BE2C (cell line): ENCODE measurements around the gene TMEM200B.
"Not testable (repeated sequence)": the region's sequence is repeated elsewhere in the genome, so short reads cannot be mapped to it uniquely, and the experiment has no call there.

Experiments used
- DNase-seq: peaks from one replicate; pipeline ENCODE4 v3.0.0-alpha.2; 2020
- H3K27me3 ChIP-seq: fragments of 250-450 bp; sonication (Bioruptor Pico); 2 replicates; pipeline ENCODE4 v1.5.1; 2020; ENCODE audit warnings: mild to moderate bottlenecking
- H3K36me3 ChIP-seq: fragments of 250-450 bp; sonication (Bioruptor Pico); 2 replicates; pipeline ENCODE4 v1.5.1; 2020; ENCODE audit warnings: mild to moderate bottlenecking
- H3K4me1 ChIP-seq: fragments of 250-450 bp; sonication (Bioruptor Pico); 2 replicates; pipeline ENCODE4 v1.5.1; 2020
- H3K4me3 ChIP-seq: 2 replicates; pipeline ENCODE4 v1.5.1; 2011; ENCODE audit warnings: low read depth, low read length
- H3K9me3 ChIP-seq: fragments of 250-450 bp; sonication (Bioruptor Pico); 2 replicates; pipeline ENCODE4 v1.5.1; 2020
- TF ChIP-seq, protein P1 (sequence below): IDR thresholded peaks from 2 replicates; pipeline ENCODE4 v1.5.1; 2012; ENCODE audit warnings: mild to moderate bottlenecking, low read depth, low read length

Gene TMEM200B

DNA sequence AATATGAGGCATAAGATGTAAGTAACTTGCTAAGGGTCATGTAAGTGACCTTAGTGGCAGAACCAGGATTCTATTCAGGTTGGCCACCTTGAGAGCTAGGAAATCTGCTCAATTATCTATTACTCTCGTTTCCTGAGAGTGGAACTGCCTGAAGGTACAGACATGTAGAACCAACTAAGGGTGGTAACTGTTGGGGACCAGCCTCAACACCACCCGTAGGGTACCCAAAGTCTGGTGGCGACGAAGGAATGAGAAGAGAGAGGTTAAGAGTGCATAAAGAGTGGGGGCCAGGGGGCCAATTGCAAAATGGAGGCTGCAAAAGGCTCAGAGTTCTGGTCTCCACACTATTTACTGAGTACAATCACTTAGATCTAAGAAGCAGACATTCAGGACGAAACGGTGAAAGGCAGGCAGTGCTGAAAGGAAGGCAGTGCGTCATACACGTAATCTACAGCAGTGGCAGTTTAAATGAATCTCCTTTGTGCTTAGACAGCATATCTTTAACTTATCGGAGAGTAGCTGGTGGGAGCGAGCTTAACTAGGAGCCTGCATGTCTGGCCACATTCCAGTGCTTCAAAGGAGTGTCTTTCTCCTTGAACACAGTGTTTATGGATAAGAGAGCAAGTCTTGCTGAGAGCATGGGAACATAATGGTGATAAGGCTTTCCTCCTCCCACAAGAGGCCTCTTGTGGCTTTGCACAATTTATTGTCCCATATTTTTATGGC is 33.0 kb upstream of the TMEM200B start:
- Histone ChIP-seq H3K36me3 (peaks cover 52% of the 10 kb centered on the region), H3K4me1 (peaks cover 5% of the 10 kb centered on the region; the same call in 1 of the 2 replicates), H3K4me3 (no peak overlapping the region), H3K27me3 (no peaks in the 10 kb centered on the region), H3K9me3 (no peaks in the 10 kb centered on the region)
- TF ChIP-seq, protein P1, sequence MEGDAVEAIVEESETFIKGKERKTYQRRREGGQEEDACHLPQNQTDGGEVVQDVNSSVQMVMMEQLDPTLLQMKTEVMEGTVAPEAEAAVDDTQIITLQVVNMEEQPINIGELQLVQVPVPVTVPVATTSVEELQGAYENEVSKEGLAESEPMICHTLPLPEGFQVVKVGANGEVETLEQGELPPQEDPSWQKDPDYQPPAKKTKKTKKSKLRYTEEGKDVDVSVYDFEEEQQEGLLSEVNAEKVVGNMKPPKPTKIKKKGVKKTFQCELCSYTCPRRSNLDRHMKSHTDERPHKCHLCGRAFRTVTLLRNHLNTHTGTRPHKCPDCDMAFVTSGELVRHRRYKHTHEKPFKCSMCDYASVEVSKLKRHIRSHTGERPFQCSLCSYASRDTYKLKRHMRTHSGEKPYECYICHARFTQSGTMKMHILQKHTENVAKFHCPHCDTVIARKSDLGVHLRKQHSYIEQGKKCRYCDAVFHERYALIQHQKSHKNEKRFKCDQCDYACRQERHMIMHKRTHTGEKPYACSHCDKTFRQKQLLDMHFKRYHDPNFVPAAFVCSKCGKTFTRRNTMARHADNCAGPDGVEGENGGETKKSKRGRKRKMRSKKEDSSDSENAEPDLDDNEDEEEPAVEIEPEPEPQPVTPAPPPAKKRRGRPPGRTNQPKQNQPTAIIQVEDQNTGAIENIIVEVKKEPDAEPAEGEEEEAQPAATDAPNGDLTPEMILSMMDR: no peak
- peak; percentile 43 for DNase-seq

DNA sequence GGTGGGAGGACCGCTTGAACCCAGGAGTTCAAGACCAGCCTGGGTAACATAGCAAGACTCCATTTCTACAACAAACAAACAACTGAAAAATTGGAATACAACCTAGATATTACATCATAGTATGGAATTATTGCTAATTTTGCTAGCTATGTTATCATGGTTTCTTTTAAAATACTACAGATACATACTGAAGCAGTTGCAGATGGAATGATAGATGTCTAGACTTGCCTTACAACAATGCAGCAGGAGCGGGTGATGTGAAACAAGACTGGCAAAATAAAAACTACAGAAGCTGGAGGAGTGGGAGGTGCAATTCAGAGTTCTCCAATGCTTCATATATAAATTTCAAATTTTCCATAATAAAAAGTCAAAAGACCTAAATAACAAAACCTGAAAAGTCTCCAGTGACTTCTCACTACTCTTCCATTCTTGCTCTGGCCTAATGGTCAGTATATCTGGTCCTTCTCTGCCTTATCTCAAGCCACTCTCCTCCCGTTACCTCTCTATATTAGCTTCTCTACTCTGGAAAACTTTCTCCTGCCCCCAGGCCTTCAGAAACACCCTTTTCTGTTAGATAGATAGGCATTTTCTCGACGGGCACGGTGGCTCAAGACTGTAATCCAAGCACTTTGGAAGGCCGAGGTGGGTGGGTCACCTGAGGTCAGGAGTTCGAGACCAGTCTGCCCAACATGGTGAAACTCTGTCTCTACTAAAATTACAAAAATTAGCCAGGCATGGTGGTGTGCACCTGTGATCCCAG is 28.5 kb upstream of the TMEM200B start:
- Histone ChIP-seq H3K36me3 (peaks cover 76% of the 10 kb centered on the region), H3K9me3 (no peaks in the 10 kb centered on the region), H3K27me3 (no peaks in the 10 kb centered on the region), H3K4me1 (peaks cover 2% of the 10 kb centered on the region; the same call in 1 of the 2 replicates), H3K4me3 (no peak overlapping the region)
- TF ChIP-seq, protein P1: no peak
- no peak for DNase-seq

DNA sequence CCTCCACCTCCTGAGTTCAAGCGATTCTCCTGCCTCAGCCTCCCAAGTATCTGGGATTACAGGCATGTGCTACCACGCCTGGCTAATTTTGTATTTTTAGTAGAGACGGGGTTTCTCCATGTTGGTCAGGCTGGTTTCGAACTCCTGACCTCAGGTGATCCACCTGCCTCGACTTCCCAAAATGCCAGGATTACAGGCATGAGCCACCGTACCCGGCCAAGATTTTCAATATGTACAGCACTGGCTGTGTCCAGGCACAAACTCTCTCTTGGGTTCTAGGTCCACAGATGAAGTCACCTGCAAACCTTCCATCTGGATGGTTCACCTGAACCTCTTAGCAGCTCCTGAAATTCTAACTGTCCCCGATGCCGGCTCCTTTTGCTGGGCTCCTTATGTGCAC is 26.6 kb upstream of the TMEM200B start:
- not testable (repeated sequence) for DNase-seq, H3K4me1 ChIP-seq, H3K9me3 ChIP-seq, H3K4me3 ChIP-seq, H3K27me3 ChIP-seq
- peaks cover 75% of the 10 kb centered on the region for H3K36me3 ChIP-seq

DNA sequence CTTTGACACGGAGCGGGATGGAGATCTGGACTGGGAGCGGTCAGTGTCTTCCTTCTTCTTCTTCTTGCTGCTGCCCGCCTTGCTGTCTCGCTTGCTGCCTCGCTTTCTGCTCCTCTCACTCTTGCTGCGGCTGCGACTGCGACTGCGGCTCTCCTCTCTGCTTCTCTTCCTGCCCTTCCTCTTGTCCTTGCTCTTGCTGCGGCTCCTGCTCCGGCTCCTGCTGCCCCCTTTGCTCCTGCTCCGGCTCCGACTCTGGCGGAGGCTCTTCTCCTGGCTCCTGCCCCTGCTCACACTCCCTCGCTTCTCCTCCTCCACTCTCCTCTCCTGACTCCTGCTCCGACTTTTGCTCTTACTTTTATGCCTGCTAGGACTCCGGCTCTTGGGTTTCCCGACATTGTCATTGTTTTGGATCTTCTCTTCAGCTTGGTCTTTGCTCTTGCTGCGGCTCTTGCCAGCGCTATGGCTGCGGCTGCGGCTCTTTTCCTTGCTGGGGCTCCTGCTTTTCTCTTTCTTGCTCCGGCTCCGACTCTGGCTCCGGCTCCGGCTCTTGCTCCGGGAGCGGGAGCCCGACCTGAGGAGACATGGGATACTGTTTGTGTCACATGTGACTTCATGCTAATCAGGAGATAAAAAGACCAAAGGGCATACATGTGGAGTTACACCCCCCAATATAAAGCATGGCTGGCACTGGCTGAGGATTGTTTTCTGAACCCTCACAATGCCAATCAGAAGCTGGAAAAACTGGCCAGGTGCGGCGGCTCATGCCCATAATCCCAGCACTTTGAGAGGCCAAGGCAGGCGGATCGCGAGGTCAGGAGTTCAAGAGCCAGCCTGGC is 25.2 kb upstream of the TMEM200B start:
- no peaks in the 10 kb centered on the region for H3K4me1 ChIP-seq
- H3K4me3 ChIP-seq: no peak overlapping the region
- DNase-seq: no peak
- H3K36me3 ChIP-seq: peaks cover 62% of the 10 kb centered on the region
- H3K27me3 ChIP-seq: no peaks in the 10 kb centered on the region
- H3K9me3 ChIP-seq: no peaks in the 10 kb centered on the region
- TF ChIP-seq, protein P1: no peak

DNA sequence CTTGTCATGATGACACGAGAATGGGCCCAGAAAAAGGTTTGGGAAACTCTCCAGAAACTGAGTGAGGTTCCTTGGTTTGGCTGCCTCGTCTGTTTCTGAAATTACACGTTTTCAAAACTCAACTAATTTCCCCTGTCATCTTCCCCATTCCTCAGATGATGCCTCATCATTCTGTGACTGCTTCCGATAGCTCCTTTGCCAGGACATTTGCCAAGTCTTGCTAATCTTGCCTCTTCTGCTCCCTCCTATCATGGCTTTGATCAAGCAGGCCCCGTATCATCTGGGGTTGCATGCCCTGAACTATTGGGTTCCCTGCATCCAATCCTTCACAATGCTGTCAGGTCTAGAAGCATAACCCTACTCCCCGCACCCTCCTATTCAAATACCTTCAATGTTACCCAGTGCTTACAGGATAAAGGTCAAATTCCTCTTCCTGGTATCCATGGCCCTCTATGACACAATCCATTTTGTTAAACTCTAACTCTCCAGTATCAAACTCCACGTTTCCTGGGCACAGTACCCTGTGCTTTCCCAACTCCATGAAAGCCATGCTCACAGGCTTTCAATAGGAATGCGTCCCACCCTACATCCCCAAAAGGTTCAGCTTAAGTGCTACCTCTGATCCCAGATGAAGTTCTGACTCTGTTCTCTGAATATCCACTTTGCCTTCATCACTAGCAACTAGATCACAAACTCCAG is 22.2 kb upstream of the TMEM200B start:
- no peaks in the 10 kb centered on the region for H3K27me3 ChIP-seq
- H3K9me3 ChIP-seq: no peaks in the 10 kb centered on the region
- no peak overlapping the region for H3K4me3 ChIP-seq
- DNase-seq: no peak
- peaks cover 37% of the 10 kb centered on the region for H3K36me3 ChIP-seq
- TF ChIP-seq, protein P1: no peak
- H3K4me1 ChIP-seq: no peaks in the 10 kb centered on the region

DNA sequence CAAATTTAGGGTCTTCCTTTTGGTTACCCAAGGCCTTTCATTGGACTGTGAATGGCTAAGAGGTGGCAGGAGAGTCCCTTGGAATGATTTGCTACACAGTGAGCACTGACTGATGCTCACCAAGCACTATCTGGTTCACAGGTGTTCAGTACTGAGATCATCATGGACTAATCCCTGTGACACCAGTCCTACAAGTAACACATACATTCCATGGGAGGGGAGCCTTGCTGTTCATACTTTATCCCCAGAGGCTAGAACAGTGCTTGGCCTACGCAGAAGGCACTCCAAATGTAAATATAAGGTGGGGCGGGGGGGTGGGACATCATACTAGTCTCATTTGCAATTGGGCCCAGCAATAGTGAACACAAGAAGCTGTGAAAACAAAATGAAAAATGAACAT is 20.5 kb upstream of the TMEM200B start:
- TF ChIP-seq, protein P1: no peak
- no peak for DNase-seq
- H3K9me3 ChIP-seq: no peaks in the 10 kb centered on the region
- H3K4me1 ChIP-seq: no peaks in the 10 kb centered on the region
- H3K36me3 ChIP-seq: peaks cover 25% of the 10 kb centered on the region
- H3K4me3 ChIP-seq: no peak overlapping the region
- no peaks in the 10 kb centered on the region for H3K27me3 ChIP-seq
